Effector memory CD4-positive, alpha-beta T cell (primary cell): ENCODE data around the gene ACSF2.

Experiments
- DNase-seq, 3 donors: peaks; one replicate each; pipeline ENCODE4 v3.0.0-alpha.2; 2020
- H3K27ac ChIP-seq: 2 replicates; pipeline ENCODE4 v1.7.0; 2013; ENCODE audit warnings: mild to moderate bottlenecking, low read length, moderate library complexity; ENCODE audit not compliant: insufficient read depth, poor library complexity, severe bottlenecking
- H3K27me3 ChIP-seq: replicated peaks from 2 replicates; pipeline ENCODE4 v1.7.0; 2013; ENCODE audit warnings: mild to moderate bottlenecking, low read length; ENCODE audit not compliant: insufficient read depth, control insufficient read depth, poor library complexity, severe bottlenecking
- H3K36me3 ChIP-seq: 2 replicates; pipeline ENCODE4 v1.7.0; 2013; ENCODE audit warnings: mild to moderate bottlenecking, low read length, moderate library complexity; ENCODE audit not compliant: control insufficient read depth, insufficient read depth
- H3K4me1 ChIP-seq: 2 replicates; pipeline ENCODE4 v1.7.0; 2013; ENCODE audit warnings: low read length, mild to moderate bottlenecking; ENCODE audit not compliant: control insufficient read depth, insufficient read depth, poor library complexity, severe bottlenecking
- H3K4me3 ChIP-seq: 2 replicates; pipeline ENCODE4 v1.7.0; 2013; ENCODE audit warnings: low read length, low read depth, mild to moderate bottlenecking; ENCODE audit not compliant: insufficient read depth, poor library complexity, severe bottlenecking
- H3K9me3 ChIP-seq: 2 replicates; pipeline ENCODE4 v1.7.0; 2013; ENCODE audit warnings: mild to moderate bottlenecking, low read length, moderate library complexity; ENCODE audit not compliant: control insufficient read depth

The ACSF2 gene

DNA sequence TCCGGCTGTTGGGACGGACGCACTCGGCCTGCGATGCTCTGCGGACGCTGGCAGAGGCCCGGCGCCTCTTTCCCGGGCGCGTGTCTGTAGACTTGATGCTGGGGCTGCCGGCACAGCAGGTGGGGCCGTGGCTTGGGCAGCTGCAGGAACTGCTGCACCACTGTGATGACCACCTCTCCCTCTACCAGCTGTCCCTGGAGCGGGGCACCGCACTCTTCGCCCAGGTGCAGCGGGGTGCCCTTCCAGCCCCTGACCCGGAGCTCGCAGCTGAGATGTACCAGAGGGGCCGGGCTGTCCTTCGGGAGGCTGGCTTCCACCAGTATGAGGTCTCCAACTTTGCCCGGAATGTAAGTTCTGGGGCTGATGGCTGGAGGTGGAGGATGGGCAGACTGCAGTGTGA lies 56.1 kb downstream of the ACSF2 start:
- H3K9me3 ChIP-seq, result no peaks in the 10 kb centered on the region
- peaks cover 26% of the 10 kb centered on the region for H3K36me3 ChIP-seq
- no peak overlapping the region for H3K27ac ChIP-seq

DNA sequence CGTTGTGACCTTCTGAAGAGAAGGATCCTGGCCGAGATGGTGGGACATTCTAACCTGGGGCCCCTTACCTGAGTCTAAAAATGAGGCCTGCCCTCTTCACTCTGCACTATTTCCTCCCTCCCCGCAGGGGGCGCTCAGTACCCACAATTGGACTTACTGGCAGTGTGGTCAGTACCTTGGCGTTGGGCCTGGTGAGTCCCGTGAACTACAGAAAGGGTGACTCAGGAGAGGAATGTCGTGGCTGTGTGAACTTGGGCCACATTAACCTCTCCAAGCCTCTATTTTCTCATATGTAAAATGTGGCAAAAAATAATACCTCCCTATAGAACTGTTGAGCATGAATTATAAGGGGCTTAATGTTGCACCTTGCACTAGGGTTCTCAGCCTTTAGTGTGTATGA lies 56.5 kb downstream of the ACSF2 start:
- peak; percentile 34 to 56 (median 44) for DNase-seq
- Histone ChIP-seq H3K4me1 (peaks cover 14% of the 10 kb centered on the region), H3K36me3 (peaks cover 30% of the 10 kb centered on the region), H3K27ac (no peak overlapping the region), H3K27me3 (no peaks in the 10 kb centered on the region), H3K9me3 (no peaks in the 10 kb centered on the region), H3K4me3 (no peak overlapping the region)

More for the DNA sequence above, 56.1 kb downstream of the ACSF2 start:
- Histone ChIP-seq H3K27me3 (no peaks in the 10 kb centered on the region), H3K4me1 (peaks cover 14% of the 10 kb centered on the region), H3K4me3 (no peak overlapping the region)
- no peak for DNase-seq

DNA sequence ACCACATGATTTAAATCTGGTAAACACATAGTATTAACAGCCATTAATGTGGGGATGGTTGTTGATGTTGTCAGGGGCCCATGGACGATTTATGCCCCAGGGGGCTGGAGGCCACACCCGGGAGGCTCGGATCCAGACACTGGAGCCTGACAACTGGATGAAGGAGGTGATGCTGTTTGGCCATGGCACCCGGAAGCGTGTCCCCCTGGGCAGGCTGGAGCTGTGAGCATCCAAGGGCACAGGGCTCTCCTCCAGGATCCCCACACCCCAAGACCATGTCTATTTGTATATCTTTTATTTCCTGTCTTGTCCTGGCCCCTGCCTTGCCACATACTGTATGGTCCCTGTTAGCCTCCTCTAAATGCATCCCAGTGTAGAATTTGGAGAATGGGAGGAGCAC lies 57.2 kb downstream of the ACSF2 start:
- DNase-seq, result no peak
- Histone ChIP-seq H3K36me3 (peaks cover 30% of the 10 kb centered on the region), H3K9me3 (no peaks in the 10 kb centered on the region), H3K4me3 (no peak overlapping the region), H3K4me1 (peaks cover 10% of the 10 kb centered on the region), H3K27me3 (no peaks in the 10 kb centered on the region), H3K27ac (no peak overlapping the region)

DNA sequence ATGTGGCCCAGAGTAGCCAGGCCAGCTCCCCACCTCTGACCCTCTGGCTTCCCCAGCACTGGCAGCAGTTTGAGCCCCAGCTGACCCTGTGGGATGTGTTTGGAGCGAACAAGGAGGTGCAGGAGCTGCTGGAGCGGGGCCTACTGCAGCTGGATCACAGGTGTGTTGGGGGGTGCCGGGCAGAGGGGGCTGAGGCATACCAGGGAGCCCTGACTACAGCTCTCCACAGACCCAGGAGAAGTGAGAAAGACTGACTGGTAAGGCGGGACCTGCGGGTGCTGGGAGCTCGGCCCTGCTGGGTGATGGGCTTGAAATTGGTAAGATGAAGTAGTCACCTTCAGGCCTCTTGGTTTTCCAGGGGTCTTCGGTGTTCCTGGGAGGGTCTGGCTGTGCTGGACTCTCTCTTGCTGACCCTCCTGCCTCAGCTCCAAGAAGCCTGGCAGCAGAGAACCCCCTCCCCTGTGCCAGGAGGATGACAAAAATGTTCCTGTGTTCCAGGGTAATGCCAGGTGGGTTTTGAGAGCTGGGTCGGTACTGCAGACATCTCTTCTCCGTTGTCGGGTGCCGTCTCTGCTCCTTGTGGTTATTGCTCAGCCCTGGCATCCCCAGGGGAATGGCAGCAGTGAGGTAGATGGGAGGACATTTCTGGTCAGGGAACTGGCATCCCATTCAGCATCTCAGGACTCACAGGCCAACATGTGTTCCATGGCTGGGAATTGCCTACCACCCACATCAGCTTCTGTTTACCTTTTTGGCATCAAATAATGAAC lies 58.6 kb downstream of the ACSF2 start:
- Histone ChIP-seq H3K4me3 (no peak overlapping the region), H3K4me1 (peaks cover 4% of the 10 kb centered on the region), H3K36me3 (peaks cover 30% of the 10 kb centered on the region), H3K9me3 (no peaks in the 10 kb centered on the region), H3K27ac (no peak overlapping the region), H3K27me3 (no peaks in the 10 kb centered on the region)
- no peak for DNase-seq

DNA sequence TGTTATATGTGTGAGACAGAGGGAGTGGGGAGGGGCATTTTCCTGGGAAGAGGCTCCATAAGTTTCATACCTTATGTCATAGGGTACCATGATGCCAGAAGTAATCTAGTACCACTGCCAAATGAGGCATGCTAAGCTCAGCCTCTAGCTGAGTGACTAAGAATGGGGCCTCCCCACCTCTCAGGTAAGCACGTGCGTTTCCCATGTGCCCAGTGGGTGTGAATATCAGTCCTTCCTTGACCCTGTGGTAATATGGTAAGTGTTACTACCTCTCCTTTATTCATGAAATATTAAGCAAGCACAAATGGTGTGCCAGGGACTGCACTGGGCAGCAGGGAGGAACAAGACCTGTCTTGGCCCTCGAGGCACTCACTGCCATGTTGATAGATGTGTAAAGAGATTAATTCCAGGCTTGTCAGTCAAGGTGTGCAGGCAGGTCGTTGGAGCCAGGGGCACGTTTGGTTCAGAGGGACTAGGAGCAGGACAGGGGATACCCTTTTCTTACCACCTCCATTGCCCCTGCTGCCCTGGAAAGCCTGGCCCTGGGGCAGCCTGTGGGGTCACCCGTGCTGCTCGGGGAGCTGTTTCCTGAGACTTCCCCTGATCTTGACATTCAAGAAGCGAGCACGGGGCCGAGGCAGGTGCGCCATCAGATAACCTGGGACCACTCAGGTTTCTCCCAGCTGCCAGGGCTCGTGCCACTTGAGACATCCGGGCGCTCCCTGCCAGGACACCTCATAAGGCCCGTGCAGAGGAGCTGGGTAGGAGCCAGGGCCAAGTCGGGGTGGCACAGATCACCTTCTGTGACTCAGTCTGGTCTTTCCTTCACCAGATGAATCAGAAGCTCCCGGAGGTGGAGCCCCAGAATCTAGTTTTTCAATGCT lies 61.4 kb downstream of the ACSF2 start:
- Histone ChIP-seq H3K4me1 (no peaks in the 10 kb centered on the region), H3K9me3 (no peaks in the 10 kb centered on the region), H3K4me3 (no peak overlapping the region), H3K27me3 (no peaks in the 10 kb centered on the region), H3K27ac (no peak overlapping the region), H3K36me3 (peaks cover 30% of the 10 kb centered on the region)
- no peak for DNase-seq

DNA sequence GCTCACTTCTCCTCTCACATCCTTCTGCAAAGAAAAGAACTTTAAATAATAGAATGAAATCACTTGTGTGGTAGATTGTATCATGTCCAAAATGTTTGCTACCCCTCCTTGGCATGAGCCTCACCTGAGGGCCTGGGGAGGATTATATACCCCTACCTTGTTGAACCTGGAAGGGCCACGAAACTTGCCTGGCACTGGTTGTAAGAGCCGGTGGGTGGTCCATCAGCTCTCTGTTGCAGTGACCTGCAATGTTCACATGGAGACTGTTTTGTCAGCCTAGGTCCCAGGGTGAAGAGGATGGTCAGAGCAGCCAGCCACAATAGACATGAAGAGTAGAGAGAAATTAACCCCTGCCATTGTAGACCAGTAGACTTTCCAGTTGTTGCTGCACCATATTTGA lies 62.9 kb downstream of the ACSF2 start:
- no peaks in the 10 kb centered on the region for H3K27me3 ChIP-seq
- peaks cover 22% of the 10 kb centered on the region for H3K36me3 ChIP-seq
- no peak overlapping the region for H3K27ac ChIP-seq
- no peaks in the 10 kb centered on the region for H3K4me1 ChIP-seq
- no peak for DNase-seq
- no peaks in the 10 kb centered on the region for H3K9me3 ChIP-seq
- H3K4me3 ChIP-seq, result no peak overlapping the region

DNA sequence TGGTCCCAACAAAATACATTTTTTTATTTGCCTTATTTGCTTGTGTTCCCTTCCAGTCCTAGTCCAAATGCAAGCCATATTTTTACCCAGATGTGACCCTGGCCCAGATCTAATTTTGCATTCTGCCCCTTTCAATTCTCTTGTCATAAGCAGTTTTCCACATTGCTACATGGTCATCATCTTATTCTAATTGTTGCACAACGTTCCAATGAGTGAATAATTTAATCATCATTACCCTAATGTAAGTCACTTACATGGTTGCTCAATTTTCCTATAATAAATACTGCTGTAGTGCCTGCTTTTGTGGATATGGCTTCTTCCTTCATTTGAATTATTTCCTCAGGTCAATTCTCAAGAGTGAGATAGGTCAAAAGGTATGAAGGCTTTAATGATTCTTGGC lies 65.5 kb downstream of the ACSF2 start:
- H3K4me1 ChIP-seq, result no peaks in the 10 kb centered on the region
- H3K36me3 ChIP-seq, result peaks cover 6% of the 10 kb centered on the region
- no peaks in the 10 kb centered on the region for H3K27me3 ChIP-seq
- H3K9me3 ChIP-seq, result no peaks in the 10 kb centered on the region
- H3K27ac ChIP-seq, result no peak overlapping the region
- DNase-seq, result no peak
- no peak overlapping the region for H3K4me3 ChIP-seq

DNA sequence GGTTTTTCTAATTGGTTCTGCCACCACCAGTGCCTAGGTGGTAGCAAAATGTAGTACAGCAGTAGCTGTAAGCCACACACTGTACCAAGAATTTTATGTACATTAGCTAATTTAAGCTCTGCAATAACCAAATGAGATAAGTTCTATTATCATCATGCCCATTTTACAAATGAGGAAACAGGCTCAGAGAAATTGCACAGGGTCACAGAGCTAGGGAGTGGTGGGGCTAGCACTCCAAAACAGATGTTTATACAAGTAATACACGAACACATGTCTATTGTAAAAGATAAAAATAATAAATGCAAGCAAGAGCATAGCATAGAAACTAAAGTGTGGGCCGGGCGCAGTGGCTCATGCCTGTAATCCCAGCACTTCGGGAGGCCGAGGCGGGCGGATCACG lies 66.2 kb downstream of the ACSF2 start:
- no peak for DNase-seq
- no peaks in the 10 kb centered on the region for H3K9me3 ChIP-seq
- H3K36me3 ChIP-seq, result peaks cover 3% of the 10 kb centered on the region
- H3K4me1 ChIP-seq, result no peaks in the 10 kb centered on the region
- no peak overlapping the region for H3K4me3 ChIP-seq
- no peaks in the 10 kb centered on the region for H3K27me3 ChIP-seq
- H3K27ac ChIP-seq, result no peak overlapping the region

DNA sequence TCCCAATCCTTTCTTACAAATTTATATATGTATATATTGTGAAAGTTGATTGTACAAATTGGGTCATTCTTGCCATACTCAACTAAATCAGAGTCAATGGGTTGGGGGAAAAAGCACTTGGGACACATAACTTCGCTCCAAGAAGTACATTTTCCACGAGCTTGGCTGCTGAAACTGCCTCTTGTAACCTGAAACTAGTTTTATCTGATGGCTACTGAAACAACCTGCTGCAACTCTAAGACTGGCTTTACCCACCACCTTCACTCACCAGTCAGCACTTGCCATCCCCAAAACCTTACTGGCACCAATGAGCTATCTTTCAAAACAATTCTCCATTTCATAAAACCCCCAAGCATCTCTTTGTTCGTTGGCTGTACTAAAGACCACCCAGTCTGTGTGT lies 67.7 kb downstream of the ACSF2 start:
- Histone ChIP-seq H3K36me3 (no peaks in the 10 kb centered on the region), H3K27me3 (no peaks in the 10 kb centered on the region), H3K27ac (no peak overlapping the region), H3K4me1 (no peaks in the 10 kb centered on the region), H3K9me3 (no peaks in the 10 kb centered on the region), H3K4me3 (no peak overlapping the region)
- DNase-seq, result no peak

DNA sequence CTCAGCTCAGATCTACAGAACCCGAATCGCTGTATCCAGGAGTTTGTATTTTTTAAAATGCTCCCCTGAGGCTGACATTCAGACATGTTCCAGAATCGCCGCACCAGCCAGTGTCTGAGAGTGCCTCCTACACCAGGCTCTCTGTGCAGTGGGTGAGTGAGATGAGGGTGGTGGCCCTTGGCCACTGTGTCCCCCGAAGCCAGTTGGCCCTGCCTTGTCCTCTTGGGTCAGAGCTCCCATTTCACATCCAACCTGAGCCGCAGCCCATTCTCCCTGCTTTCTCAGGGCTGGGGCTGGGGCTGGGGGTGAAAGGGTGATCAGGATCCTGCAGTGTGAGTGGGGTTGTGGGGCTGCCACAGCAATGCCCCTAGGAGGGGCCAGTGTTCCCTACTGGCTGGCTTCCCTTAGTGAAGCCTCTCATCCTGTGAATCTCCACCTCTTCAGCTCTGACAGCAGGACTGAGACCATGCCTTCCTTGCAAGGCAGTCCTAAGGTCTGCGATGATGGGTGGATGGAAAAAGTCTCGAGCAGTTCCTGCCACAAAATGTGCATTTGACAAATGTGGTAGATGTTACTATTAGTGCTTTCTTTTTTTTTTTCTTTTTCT lies 69.3 kb downstream of the ACSF2 start:
- no peaks in the 10 kb centered on the region for H3K9me3 ChIP-seq
- H3K27ac ChIP-seq, result no peak overlapping the region
- no peaks in the 10 kb centered on the region for H3K4me1 ChIP-seq
- no peak for DNase-seq
- no peaks in the 10 kb centered on the region for H3K27me3 ChIP-seq
- no peaks in the 10 kb centered on the region for H3K36me3 ChIP-seq
- H3K4me3 ChIP-seq, result no peak overlapping the region
